H1 (cell line): ENCODE measurements around the gene RPAP3. TPM values are rescaled to one million over a fixed set of nuclear protein-coding genes. Genes with fewer than 3 reads are reported as not detected.

Source experiments
- ATF2 ChIP-seq: IDR thresholded peaks from 2 replicates; pipeline ENCODE4 v1.6.1; 2012; ENCODE audit warnings: low read length, inconsistent platforms
- BRCA1 ChIP-seq: IDR thresholded peaks from 2 replicates; pipeline ENCODE4 v1.6.1; 2012; ENCODE audit warnings: low read depth, low read length, improper control_type of control experiment
- HDAC6 ChIP-seq: IDR thresholded peaks from one replicate; pipeline ENCODE4 v1.7.1; 2012; ENCODE audit warnings: low read depth, mild to moderate bottlenecking, inconsistent platforms, low read length, moderate library complexity
- POLR2A ChIP-seq, 2 experiments: IDR thresholded peaks; 1 replicate in 1 of 2; 2 replicates in 1 of 2; pipeline ENCODE4 v1.6.1; 2011; ENCODE audit warnings: low read depth in 2 of 2, low read length in 2 of 2, mild to moderate bottlenecking in 2 of 2; ENCODE audit errors: control extremely low read depth in 1 of 2
- POLR2AphosphoS5 ChIP-seq: IDR thresholded peaks from 2 replicates; pipeline ENCODE4 v1.6.1; 2011; ENCODE audit warnings: low read depth, low read length
- SIRT6 ChIP-seq: IDR thresholded peaks from one replicate; pipeline ENCODE4 v1.7.1; 2012; ENCODE audit warnings: low read length, inconsistent platforms
- SRF ChIP-seq: IDR thresholded peaks from 2 replicates; pipeline ENCODE4 v1.6.1; 2011; ENCODE audit warnings: mild to moderate bottlenecking, low read depth, low read length, moderate library complexity
- YY1 ChIP-seq: IDR thresholded peaks from 2 replicates; pipeline ENCODE4 v1.6.1; 2011; ENCODE audit warnings: low read depth, mild to moderate bottlenecking, low read length
- polyA plus RNA-seq, 7 experiments: library from polyadenylated mRNA; depleted of rRNA in 3 of 7; stranded (reverse) in 5 of 7; unstranded in 2 of 7; fragments of >200 nt in 5 of 7; fragments of 200-250 nt in 2 of 7; gene quantifications; 1 replicate in 5 of 7; 2 replicates in 1 of 7; 4 replicates in 1 of 7; pipeline versions ENCODE4 v1.2.1 to v1.2.3, GENCODE V29; 2011 to 2013; ENCODE audit warnings: missing spikeins in 2 of 7, mixed read lengths in 2 of 7
- total RNA-seq: library from RNA; stranded (reverse); fragmentation: NEBNext Ultra II Directional; extraction: Animal tissue kit (Norgen Biotek cat#: 25700); gene quantifications from 2 replicates; pipeline ENCODE4 v1.2.1, GENCODE V29; 2021

RPAP3 gene
- total and polyA plus RNA-seq, 2 of the 8 experiments (the other 6 are each of a cell fraction or from before 2014, with no cell fraction given): 6.4 to 60.5 TPM

- no peak for TF ChIP-seq BRCA1
- no peak for TF ChIP-seq YY1
- no peak for TF ChIP-seq POLR2A (IDR thresholded peaks at IDR 0.05; ENCODE audit: control extremely low read depth in 1 of 2, low read depth in 2 of 2, low read length in 2 of 2)
- no peak for TF ChIP-seq POLR2AphosphoS5
- no peak for TF ChIP-seq HDAC6
- TF ChIP-seq SRF: no peak
- no peak for TF ChIP-seq ATF2
- no peak for TF ChIP-seq SIRT6
Observed at GRCh38 chr12:47709237-47709636, 3.4 kb upstream of the RPAP3 start (continued).
